ENCODE data around the gene FRG1.
"Not testable (repeated sequence)": the region's sequence is repeated elsewhere in the genome, so short reads cannot be mapped to it uniquely, and the experiment has no call there.

FRG1 gene

DNA sequence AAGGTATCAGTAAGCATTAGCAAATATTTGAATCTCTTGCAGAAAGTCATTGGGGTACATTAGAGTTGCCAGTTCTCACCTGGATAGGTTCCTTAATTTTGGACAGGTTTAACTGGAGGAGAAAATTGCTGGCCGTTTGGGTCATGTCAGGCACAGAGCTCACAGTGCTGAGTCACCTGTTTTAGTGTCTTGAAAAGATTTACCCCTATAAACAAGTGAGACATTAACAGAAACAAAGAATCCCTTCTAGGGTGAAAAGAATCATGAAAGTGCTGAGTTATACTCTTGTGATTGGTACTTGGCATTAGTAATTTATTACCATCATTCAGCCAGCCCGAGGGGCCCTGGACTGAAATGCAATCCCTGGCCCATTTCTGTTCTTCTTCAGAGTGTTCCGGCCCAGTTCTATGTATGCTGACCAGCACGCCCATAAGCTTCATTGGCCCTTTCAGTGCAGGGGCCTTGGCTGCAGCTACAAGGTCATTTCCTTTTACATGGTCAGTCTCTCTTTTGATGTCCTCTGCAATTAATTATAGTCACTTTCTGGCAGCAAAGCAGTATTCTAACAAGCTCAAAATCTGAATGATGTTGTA is 45.1 kb downstream of the FRG1 start:
- no CpG with 5 or more reads among the region's 4 CpGs for WGBS (ENCODE audit: insufficient coverage, insufficient read length)
- not testable (repeated sequence) for H3K36me3 ChIP-seq (ENCODE audit: control insufficient read depth, insufficient read depth, low read length); DNase-seq (ENCODE audit: low read depth, low spot score); H3K9me3 ChIP-seq (ENCODE audit: control insufficient read depth, insufficient read depth, low read length); H3K27ac ChIP-seq (ENCODE audit: low read length); H3K27me3 ChIP-seq (ENCODE audit: control insufficient read depth, insufficient read depth, low read length); H3K4me1 ChIP-seq (ENCODE audit: control insufficient read depth, insufficient read depth, low read length); H3K4me3 ChIP-seq (ENCODE audit: low read length)

DNA sequence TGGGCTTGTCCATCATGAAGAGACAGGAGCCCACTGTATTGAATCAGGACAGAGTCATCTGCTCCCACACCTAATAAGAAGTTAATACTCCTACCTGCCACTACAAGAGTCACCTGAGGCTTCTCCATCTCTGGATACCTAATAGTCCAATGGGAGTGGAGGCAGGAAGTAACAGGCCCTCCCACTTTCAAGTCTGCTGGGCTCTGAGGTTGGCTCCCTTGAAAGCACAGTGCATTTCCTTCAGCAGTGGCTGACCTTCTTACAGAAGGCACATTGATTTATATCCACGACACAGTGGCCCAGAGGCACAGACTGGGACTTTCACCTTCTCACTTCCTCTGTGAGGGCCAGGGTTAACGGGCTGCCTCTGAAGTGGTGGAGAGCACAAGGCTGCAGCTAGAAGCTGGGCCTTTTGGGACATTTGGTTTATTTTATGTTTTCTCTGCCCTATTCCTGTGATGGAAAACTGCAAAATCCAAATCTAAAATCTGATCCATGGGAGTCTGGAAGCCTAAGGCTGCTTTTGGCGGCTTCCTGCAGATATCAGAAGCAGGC is 48.3 kb downstream of the FRG1 start:
- no peaks in the 10 kb centered on the region for H3K4me1 ChIP-seq (ENCODE audit: control insufficient read depth, insufficient read depth, low read length)
- no peak for DNase-seq (ENCODE audit: low read depth, low spot score)
- no peaks in the 10 kb centered on the region for H3K27me3 ChIP-seq (ENCODE audit: control insufficient read depth, insufficient read depth, low read length)
- no peak overlapping the region for H3K4me3 ChIP-seq (ENCODE audit: low read length)
- 0 out of 2 replicates have a peak, but pooled peaks cover 2% of the 10 kb centered on the region for H3K9me3 ChIP-seq (ENCODE audit: control insufficient read depth, insufficient read depth, low read length)
- H3K36me3 ChIP-seq (ENCODE audit: control insufficient read depth, insufficient read depth, low read length): no peaks in the 10 kb centered on the region
- H3K27ac ChIP-seq (ENCODE audit: low read length): no peak overlapping the region
- no CpG with 5 or more reads among the region's 3 CpGs for WGBS (ENCODE audit: insufficient coverage, insufficient read length)

DNA sequence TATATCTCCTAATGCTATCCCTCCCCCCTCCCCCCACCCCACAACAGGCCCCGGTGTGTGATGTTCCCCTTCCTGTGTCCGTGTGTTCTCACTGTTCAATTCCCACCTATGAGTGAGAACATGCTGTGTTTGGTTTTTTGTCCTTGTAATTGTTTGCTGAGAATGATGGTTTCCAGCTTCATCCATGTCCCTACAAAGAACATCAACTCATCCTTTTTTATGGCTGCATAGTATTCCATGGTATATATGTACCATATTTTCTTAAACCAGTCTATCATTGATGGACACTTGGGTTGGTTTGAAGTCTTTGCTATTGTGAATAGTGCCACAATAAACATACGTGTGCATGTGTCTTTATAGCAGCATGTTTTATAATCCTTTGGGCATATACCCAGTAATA is 49.3 kb downstream of the FRG1 start:
- not testable (repeated sequence) for DNase-seq (ENCODE audit: low read depth, low spot score); H3K27ac ChIP-seq (ENCODE audit: low read length); H3K4me1 ChIP-seq (ENCODE audit: control insufficient read depth, insufficient read depth, low read length); H3K36me3 ChIP-seq (ENCODE audit: control insufficient read depth, insufficient read depth, low read length); H3K27me3 ChIP-seq (ENCODE audit: control insufficient read depth, insufficient read depth, low read length); H3K4me3 ChIP-seq (ENCODE audit: low read length); H3K9me3 ChIP-seq (ENCODE audit: control insufficient read depth, insufficient read depth, low read length)
- WGBS (ENCODE audit: insufficient coverage, insufficient read length): no CpG with 5 or more reads among the region's 3 CpGs
